Neuron (in vitro differentiated cells): Measurements from ENCODE around the gene THAP7.

Source experiments
- H2AFZ ChIP-seq: one replicate; pipeline ENCODE4 v1.6.1; 2013; ENCODE audit warnings: low read depth, mild to moderate bottlenecking, inconsistent platforms, low read length, moderate library complexity
- H3K27me3 ChIP-seq: one replicate; pipeline ENCODE4 v1.6.1; 2013; ENCODE audit warnings: low read length; ENCODE audit not compliant: insufficient read depth
- H3K36me3 ChIP-seq: one replicate; pipeline ENCODE4 v1.6.1; 2013; ENCODE audit warnings: low read length; ENCODE audit not compliant: insufficient read depth
- H3K4me1 ChIP-seq: one replicate; pipeline ENCODE4 v1.6.1; 2013; ENCODE audit warnings: low read length; ENCODE audit not compliant: insufficient read depth
- H3K4me3 ChIP-seq: 2 replicates; pipeline ENCODE4 v1.5.1; 2013; ENCODE audit warnings: mild to moderate bottlenecking, low read length, moderate library complexity
- H3K9me3 ChIP-seq: one replicate; pipeline ENCODE4 v1.6.1; 2013; ENCODE audit warnings: low read length

The THAP7 gene

DNA sequence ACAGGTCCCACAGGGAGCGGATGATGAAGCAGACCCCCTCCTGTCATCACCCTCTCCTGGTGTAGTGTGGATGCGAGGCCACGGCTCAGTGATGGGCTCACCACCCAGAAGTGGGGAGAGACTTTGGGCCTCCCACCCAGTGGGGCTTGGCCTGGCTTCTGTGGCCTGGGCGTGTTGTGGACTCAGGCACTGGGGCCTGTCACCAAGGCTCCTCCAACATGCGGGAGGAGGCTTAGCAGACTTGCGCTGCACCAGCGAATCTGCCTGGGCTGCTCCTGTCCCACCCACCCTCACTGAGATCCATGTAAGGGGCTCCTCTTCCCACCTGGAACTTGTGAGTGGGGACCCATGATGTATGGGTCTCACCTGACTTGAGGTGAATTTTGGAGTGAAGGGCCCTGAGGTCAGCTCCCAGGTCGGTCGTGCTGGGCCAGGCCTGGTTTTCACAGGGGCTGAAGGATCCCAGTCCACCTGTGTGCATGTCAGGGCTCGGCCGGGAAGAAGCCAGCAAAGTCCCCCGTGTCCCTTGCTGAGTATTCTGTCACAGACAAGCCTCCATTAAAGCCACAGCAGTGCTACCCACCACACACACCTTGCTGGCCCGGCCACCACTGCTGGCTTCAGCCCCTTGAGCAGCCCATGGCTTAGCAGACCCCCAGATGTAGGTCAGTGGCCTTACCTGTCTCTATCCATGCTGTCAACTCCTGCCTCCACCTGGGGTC lies 4.2 kb downstream of the THAP7 start:
- Histone ChIP-seq H3K4me1 (peaks cover 13% of the 10 kb centered on the region), H3K4me3 (no peak overlapping the region), H2AFZ (no peak overlapping the region), H3K27me3 (no peaks in the 10 kb centered on the region), H3K9me3 (no peaks in the 10 kb centered on the region), H3K36me3 (peaks cover 43% of the 10 kb centered on the region)

DNA sequence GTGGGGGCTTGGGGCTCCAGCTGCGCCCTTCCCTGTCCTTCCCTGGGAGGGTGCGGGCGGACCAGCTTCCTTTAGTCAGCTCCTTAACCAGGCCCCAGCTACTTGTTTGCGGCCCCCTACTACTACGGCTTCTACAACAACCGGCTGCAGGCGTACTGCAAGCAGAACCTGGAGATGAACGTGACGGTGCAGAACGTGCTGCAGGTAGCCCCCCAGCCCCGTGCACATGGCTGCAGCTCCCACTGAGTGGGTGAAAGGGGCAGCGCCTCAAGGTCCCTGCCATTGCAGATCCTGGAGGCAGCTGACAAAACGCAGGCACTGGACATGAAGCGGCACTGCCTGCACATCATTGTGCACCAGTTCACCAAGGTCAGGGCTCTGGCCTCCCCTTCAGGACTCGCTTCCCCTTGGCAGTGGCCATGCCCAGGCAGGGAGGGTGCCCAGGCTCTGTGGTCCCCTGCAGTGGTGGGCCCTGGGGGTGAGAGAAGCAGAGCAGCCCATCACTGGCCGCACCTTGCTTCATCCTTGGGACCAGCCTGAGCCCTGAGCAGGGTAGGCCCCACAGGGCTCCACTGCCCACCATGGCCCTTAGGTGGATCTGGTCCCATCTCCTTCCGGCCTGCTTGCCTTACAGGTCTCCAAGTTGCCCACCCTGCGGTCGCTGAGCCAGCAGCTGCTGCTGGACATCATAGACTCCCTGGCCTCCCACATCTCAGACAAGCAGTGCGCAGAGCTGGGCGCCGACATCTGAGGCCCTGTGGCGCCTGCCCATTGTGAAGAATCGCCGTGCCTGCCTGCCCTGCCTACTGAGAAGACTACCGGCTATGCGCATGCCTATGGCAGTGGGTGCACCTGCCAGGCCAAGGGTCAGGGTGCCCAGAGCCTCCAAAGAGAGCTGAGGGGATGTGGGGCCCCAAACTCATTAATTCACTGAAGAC lies 5.1 kb downstream of the THAP7 start:
- Histone ChIP-seq H3K9me3 (no peaks in the 10 kb centered on the region), H3K27me3 (no peaks in the 10 kb centered on the region), H3K4me1 (peaks cover 12% of the 10 kb centered on the region), H3K36me3 (peaks cover 51% of the 10 kb centered on the region), H2AFZ (no peak overlapping the region), H3K4me3 (no peak overlapping the region)

DNA sequence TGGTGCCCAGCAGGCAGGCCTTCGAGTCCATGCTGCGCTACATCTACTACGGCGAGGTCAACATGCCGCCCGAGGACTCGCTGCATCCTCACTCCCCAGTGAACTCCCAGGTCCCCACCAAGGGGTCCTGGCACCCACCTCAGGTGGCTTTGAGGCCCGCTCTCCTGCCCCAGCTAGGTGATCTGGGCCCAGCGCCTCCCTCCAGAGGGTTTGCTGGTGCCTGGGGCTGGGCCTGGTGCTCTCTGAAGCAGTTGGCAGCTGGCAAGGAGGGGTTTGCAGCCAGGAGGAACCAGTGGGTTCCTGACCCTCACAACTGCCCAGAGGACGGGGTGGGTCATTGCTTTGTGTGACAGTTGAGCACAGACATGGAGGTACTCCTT lies 5.9 kb downstream of the THAP7 start:
- no peak overlapping the region for H2AFZ ChIP-seq
- H3K36me3 ChIP-seq, result peaks cover 53% of the 10 kb centered on the region
- peaks cover 11% of the 10 kb centered on the region for H3K4me1 ChIP-seq

DNA sequence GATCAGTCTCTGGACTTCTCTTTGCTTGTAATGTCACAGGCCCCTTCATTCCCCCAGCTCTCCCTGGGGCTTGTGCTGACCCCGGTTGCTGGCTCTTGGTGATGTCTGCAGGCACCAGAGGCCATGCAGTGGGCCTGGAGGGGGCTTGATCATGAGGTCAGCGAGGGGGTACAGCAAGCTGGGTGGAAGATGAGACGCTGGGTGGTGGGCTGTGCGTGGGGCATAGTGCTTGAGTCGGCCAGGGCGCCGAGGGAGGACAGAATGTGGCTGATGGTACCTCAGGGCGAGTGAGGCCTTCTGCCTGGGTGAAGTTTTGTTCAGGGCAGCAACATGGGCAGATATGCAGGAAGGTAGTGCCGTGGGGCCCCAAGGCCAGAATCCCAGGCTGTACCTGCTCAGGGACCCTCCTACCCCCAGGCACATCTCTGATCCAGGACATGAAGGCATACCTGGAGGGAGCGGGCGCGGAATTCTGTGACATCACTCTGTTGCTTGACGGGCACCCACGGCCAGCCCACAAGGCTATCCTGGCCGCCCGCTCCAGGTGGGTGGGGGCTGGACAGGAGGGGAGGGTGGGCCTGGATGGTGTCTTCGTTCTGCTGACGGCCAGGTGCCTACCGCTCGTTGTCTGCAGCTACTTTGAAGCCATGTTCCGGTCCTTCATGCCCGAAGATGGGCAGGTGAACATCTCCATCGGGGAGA lies 6.4 kb downstream of the THAP7 start:
- Histone ChIP-seq H3K4me3 (no peak overlapping the region), H3K9me3 (no peaks in the 10 kb centered on the region), H3K36me3 (peaks cover 58% of the 10 kb centered on the region), H3K27me3 (no peaks in the 10 kb centered on the region), H2AFZ (no peak overlapping the region), H3K4me1 (peaks cover 6% of the 10 kb centered on the region)

More for the DNA sequence above, 5.9 kb downstream of the THAP7 start:
- Histone ChIP-seq H3K4me3 (no peak overlapping the region), H3K27me3 (no peaks in the 10 kb centered on the region), H3K9me3 (no peaks in the 10 kb centered on the region)

DNA sequence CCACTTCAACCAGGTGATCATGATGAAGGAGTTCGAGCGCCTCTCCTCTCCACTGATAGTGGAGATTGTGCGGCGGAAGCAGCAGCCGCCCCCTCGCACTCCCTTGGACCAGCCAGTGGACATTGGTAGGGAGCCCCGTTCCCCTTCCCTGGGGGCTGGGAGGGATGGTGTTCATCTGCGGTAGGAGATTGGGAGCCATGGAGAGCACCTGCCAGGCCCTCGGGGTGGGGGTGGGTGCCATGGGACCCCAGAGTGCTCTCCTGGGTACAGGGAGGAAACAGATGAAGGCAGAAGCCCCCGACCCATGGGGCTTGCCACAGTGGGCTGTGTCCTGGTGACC lies 7.0 kb downstream of the THAP7 start:
- Histone ChIP-seq H3K9me3 (no peaks in the 10 kb centered on the region), H3K27me3 (no peaks in the 10 kb centered on the region), H3K36me3 (peaks cover 53% of the 10 kb centered on the region), H3K4me3 (no peak overlapping the region), H3K4me1 (no peaks in the 10 kb centered on the region), H2AFZ (no peak overlapping the region)

- peaks cover 48% of the 10 kb centered on the region for H3K36me3 ChIP-seq
- H3K4me3 ChIP-seq, result no peak overlapping the region
- no peak overlapping the region for H2AFZ ChIP-seq
- H3K9me3 ChIP-seq, result no peaks in the 10 kb centered on the region
- no peaks in the 10 kb centered on the region for H3K27me3 ChIP-seq
- H3K4me1 ChIP-seq, result no peaks in the 10 kb centered on the region
These were observed 7.6 kb downstream of the THAP7 start for GRCh38 chr22:20994128-20994901.

DNA sequence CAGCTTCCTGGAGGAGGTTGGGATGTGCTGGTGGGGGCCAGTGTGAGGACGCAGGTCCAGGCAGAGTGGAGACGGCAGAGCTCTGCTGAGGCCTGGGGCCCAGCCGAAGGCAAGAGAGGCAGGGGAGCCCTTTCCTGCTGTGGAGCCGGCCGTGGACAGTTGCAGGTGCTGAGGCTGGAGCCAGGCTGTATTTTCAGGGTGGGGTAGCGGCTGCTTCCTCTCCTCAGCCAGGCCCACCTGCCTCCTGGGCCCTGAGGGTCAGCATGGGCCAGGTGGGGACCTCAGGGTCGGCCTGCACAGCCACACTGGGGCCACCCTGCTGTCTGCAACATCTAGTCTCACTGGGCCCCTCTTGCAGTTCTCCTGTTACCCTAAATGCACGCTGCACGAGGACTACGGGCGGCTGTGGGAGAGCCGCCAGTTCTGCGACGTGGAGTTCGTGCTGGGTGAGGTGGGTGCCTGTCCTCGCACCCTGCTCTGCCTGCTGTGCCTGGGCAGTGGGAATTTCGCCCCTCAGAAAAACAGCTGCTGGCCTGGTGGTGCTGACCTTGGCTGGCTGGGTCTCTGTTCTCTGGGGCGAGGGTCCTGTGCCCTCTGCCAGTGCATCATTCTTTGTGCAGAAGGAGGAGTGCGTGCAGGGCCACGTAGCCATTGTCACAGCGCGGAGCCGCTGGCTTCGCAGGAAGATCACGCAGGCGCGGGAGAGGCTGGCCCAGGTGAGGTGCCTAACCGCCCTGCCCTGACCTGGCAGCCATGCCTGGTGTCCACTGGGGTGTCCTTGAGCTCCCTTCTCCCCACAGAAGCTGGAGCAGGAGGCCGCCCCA lies 8.4 kb downstream of the THAP7 start:
- no peaks in the 10 kb centered on the region for H3K9me3 ChIP-seq
- H2AFZ ChIP-seq, result no peak overlapping the region
- no peak overlapping the region for H3K4me3 ChIP-seq
- H3K27me3 ChIP-seq, result no peaks in the 10 kb centered on the region
- no peaks in the 10 kb centered on the region for H3K4me1 ChIP-seq
- H3K36me3 ChIP-seq, result peaks cover 41% of the 10 kb centered on the region

- Histone ChIP-seq H3K36me3 (peaks cover 39% of the 10 kb centered on the region), H3K4me1 (no peaks in the 10 kb centered on the region), H3K27me3 (no peaks in the 10 kb centered on the region), H3K9me3 (no peaks in the 10 kb centered on the region), H3K4me3 (no peak overlapping the region), H2AFZ (no peak overlapping the region)
These were observed 9.2 kb downstream of the THAP7 start for GRCh38 chr22:20992456-20993303.

DNA sequence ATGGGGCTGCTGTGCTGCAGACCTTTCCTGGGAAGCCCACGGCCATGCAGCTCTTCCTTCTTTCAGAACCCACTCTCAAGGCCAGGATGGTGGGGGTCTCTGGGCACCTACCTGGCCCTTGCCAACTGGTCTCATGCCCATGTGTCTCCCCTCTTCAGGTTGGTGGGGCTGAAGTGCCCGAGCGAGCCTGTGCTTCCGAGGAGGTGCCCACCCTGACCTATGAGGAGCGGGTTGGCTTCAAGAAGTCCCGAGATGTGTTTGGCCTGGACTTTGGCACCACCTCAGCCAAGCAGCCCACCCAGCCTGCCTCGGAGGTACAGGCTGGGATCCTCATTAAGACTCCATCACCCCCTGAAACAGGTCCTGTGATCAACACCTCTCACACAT lies 9.9 kb downstream of the THAP7 start:
- no peak overlapping the region for H3K4me3 ChIP-seq
- peaks cover 38% of the 10 kb centered on the region for H3K36me3 ChIP-seq
- no peaks in the 10 kb centered on the region for H3K9me3 ChIP-seq
- no peak overlapping the region for H2AFZ ChIP-seq
- no peaks in the 10 kb centered on the region for H3K27me3 ChIP-seq
- no peaks in the 10 kb centered on the region for H3K4me1 ChIP-seq

DNA sequence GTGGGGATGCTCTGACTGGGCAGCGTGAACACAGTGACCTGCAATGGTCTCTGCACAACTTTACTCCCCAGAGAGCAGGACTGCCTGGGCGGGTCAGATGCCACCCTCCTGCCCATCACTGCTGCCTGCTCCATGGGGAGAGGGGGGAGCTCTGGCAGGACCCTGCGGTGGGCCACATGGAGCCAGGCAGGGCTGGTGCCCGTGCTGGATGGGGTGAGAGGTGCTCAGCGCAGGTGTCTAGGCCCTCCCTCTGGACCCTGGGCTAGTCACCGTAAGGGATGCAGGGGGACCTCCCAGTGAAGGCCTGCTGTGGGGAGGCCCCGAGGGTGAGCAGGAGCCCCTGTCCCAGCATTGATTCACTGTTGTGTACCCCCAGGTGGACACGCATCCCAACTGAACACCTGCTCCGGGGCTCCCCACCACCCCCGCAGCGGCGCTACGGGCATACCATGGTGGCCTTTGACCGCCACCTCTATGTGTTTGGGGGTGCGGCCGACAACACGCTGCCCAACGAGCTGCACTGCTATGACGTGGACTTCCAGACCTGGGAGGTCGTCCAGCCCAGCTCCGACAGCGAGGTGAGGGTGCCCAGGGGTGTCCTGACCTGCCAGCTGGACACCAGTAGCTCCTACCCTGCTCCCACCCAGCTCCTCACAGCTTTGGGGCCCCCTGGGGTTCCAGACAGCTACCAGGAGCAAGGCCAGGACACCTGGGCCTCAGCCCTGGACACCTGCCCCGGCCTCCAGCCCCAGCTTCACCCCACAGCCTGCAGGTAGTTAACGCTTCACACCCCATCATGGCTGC lies 10.5 kb downstream of the THAP7 start:
- H3K36me3 ChIP-seq, result peaks cover 37% of the 10 kb centered on the region
- H3K27me3 ChIP-seq, result no peaks in the 10 kb centered on the region
- H3K4me3 ChIP-seq, result no peak overlapping the region
- no peaks in the 10 kb centered on the region for H3K9me3 ChIP-seq
- no peaks in the 10 kb centered on the region for H3K4me1 ChIP-seq
- no peak overlapping the region for H2AFZ ChIP-seq
